Activated naive CD4-positive, alpha-beta T cell treated with anti-CD3 and anti-CD28 coated beads, Interleukin-2, amount 50 U/mL, for 72 hours (primary cell): ENCODE measurements around the gene ENPP7. TPM values are rescaled to one million over a fixed set of nuclear protein-coding genes. Genes with fewer than 3 reads are reported as not detected.

ENCODE experiments used
- ATAC-seq, 2 donors: fragments of 150-1000 bp; cut with Tn5 transposase; 2 replicates each; pipeline ENCODE4 v1.10.0; 2021; ENCODE audit warnings: mild to moderate bottlenecking in 2 of 2, moderate library complexity in 2 of 2
- DNase-seq, 2 donors: peaks; one replicate each; pipeline ENCODE4 v3.0.0; 2021 to 2022; ENCODE audit warnings: low spot score in 2 of 2
- H3K27ac Mint-ChIP-seq, 2 donors: one replicate each; pipeline ENCODE4 v1.8.0; 2022; ENCODE audit warnings: mild to moderate bottlenecking in 2 of 2, mixed read lengths in 2 of 2
- H3K36me3 Mint-ChIP-seq, 2 donors: one replicate each; pipeline ENCODE4 v1.8.0; 2022; ENCODE audit warnings: mixed read lengths in 2 of 2
- H3K9me3 Mint-ChIP-seq, 2 donors: one replicate each; pipeline ENCODE4 v1.8.0; 2022; ENCODE audit warnings: mixed read lengths in 2 of 2
- total RNA-seq, 2 donors: library from RNA; stranded (reverse); gene quantifications; one replicate each; pipeline ENCODE4 v1.2.3, GENCODE V29; 2022

The ENPP7 gene
- total RNA-seq, 2 donors from 2014 or later = 0.23 TPM; not detected in 1

- no peak for DNase-seq
- H3K27ac Mint-ChIP-seq = no peak overlapping the region
- ATAC-seq = no peak
- H3K36me3 Mint-ChIP-seq = no peaks in the 10 kb centered on the region
- no peaks in the 10 kb centered on the region for H3K9me3 Mint-ChIP-seq
Measured at GRCh38 chr17:79699386-79700036, 31.2 kb upstream of the ENPP7 start.

- no peak for ATAC-seq
- no peaks in the 10 kb centered on the region for H3K9me3 Mint-ChIP-seq
- DNase-seq = no peak
- no peak overlapping the region for H3K27ac Mint-ChIP-seq
- no peaks in the 10 kb centered on the region for H3K36me3 Mint-ChIP-seq
Measured at GRCh38 chr17:79700592-79700991, 30.2 kb upstream of the ENPP7 start.

GRCh38 chr17:79702034-79702433 is 28.7 kb upstream of the ENPP7 start:
- ATAC-seq (no peak), DNase-seq (no peak)
- H3K9me3 Mint-ChIP-seq = no peaks in the 10 kb centered on the region
- H3K36me3 Mint-ChIP-seq = no peaks in the 10 kb centered on the region
- H3K27ac Mint-ChIP-seq = no peak overlapping the region

- DNase-seq = no peak
- no peaks in the 10 kb centered on the region for H3K9me3 Mint-ChIP-seq
- no peaks in the 10 kb centered on the region for H3K36me3 Mint-ChIP-seq
- ATAC-seq = no peak
- no peak overlapping the region for H3K27ac Mint-ChIP-seq
Measured at GRCh38 chr17:79702550-79703236, 28.1 kb upstream of the ENPP7 start.

GRCh38 chr17:79704691-79705090 is 26.1 kb upstream of the ENPP7 start:
- H3K9me3 Mint-ChIP-seq = no peaks in the 10 kb centered on the region
- DNase-seq (no peak), ATAC-seq (no peak)
- no peak overlapping the region for H3K27ac Mint-ChIP-seq
- no peaks in the 10 kb centered on the region for H3K36me3 Mint-ChIP-seq

GRCh38 chr17:79705674-79706073 is 25.1 kb upstream of the ENPP7 start:
- H3K36me3 Mint-ChIP-seq = no peaks in the 10 kb centered on the region
- H3K9me3 Mint-ChIP-seq = no peaks in the 10 kb centered on the region
- ATAC-seq = no peak
- H3K27ac Mint-ChIP-seq = no peak overlapping the region
- DNase-seq = no peak

GRCh38 chr17:79706931-79707850 is 23.6 kb upstream of the ENPP7 start:
- H3K9me3 Mint-ChIP-seq = no peaks in the 10 kb centered on the region
- DNase-seq (no peak), ATAC-seq (no peak)
- H3K36me3 Mint-ChIP-seq = no peaks in the 10 kb centered on the region
- no peak overlapping the region for H3K27ac Mint-ChIP-seq

- peak; percentile 63 to 64 for DNase-seq
- Mint-ChIP-seq H3K27ac (no peak overlapping the region), H3K9me3 (no peaks in the 10 kb centered on the region), H3K36me3 (no peaks in the 10 kb centered on the region)
- peak; percentile 55 to 58 for ATAC-seq
Measured at GRCh38 chr17:79707931-79708891, 22.5 kb upstream of the ENPP7 start.

GRCh38 chr17:79711715-79712305 is 18.9 kb upstream of the ENPP7 start:
- H3K36me3 Mint-ChIP-seq = no peaks in the 10 kb centered on the region
- no peak for ATAC-seq

GRCh38 chr17:79713391-79713790 is 17.4 kb upstream of the ENPP7 start:
- H3K27ac Mint-ChIP-seq = no peak overlapping the region
- H3K9me3 Mint-ChIP-seq = no peaks in the 10 kb centered on the region
- DNase-seq = no peak
- no peak for ATAC-seq
- H3K36me3 Mint-ChIP-seq = no peaks in the 10 kb centered on the region

More at GRCh38 chr17:79711715-79712305, 18.9 kb upstream of the ENPP7 start:
- H3K9me3 Mint-ChIP-seq = no peaks in the 10 kb centered on the region
- H3K27ac Mint-ChIP-seq = no peak overlapping the region
- DNase-seq = no peak

GRCh38 chr17:79714176-79715097 is 16.3 kb upstream of the ENPP7 start:
- Mint-ChIP-seq H3K27ac (no peak overlapping the region), H3K9me3 (no peaks in the 10 kb centered on the region), H3K36me3 (no peaks in the 10 kb centered on the region)
- no peak for ATAC-seq
- no peak for DNase-seq

GRCh38 chr17:79715098-79715942 is 15.4 kb upstream of the ENPP7 start:
- DNase-seq (no peak), ATAC-seq (no peak)
- no peaks in the 10 kb centered on the region for H3K9me3 Mint-ChIP-seq
- H3K36me3 Mint-ChIP-seq = no peaks in the 10 kb centered on the region
- H3K27ac Mint-ChIP-seq = no peak overlapping the region

GRCh38 chr17:79715943-79716797 is 14.6 kb upstream of the ENPP7 start:
- Mint-ChIP-seq H3K27ac (no peak overlapping the region), H3K9me3 (no peaks in the 10 kb centered on the region), H3K36me3 (no peaks in the 10 kb centered on the region)
- no peak for DNase-seq
- ATAC-seq = no peak
